DOHH2 (cell line): ENCODE measurements around the gene ZFAND2A.

ENCODE experiments used
- H3F3A ChIP-seq: fragments of 200-600 bp; sonication (generic), shearing (Covaris generic); 2 replicates; pipeline ENCODE4 v1.6.0; 2016; ENCODE audit warnings: antibody characterized with exemption, mild to moderate bottlenecking; ENCODE audit not compliant: control insufficient read depth, insufficient read depth
- H3K27ac ChIP-seq: fragments of 200-600 bp; sonication (generic); 2 replicates; pipeline ENCODE4 v1.5.1; 2014; ENCODE audit warnings: low read depth, mild to moderate bottlenecking, low read length, moderate library complexity
- H3K27me3 ChIP-seq: fragments of 200-600 bp; sonication (generic); 2 replicates; pipeline ENCODE4 v1.6.1; 2014; ENCODE audit warnings: mild to moderate bottlenecking, low read length, mixed read lengths; ENCODE audit not compliant: control insufficient read depth
- H3K36me3 ChIP-seq: fragments of 200-600 bp; sonication (generic); 2 replicates; pipeline ENCODE4 v1.6.1; 2014; ENCODE audit warnings: mild to moderate bottlenecking, low read length, moderate library complexity, mixed read lengths; ENCODE audit not compliant: control insufficient read depth
- H3K4me1 ChIP-seq: fragments of 200-600 bp; sonication (generic); 2 replicates; pipeline ENCODE4 v1.6.1; 2014; ENCODE audit warnings: mild to moderate bottlenecking, low read length, mixed read lengths; ENCODE audit not compliant: control insufficient read depth
- H3K4me2 ChIP-seq: fragments of 200-600 bp; sonication (generic); 2 replicates; pipeline ENCODE4 v1.6.0; 2014; ENCODE audit warnings: mild to moderate bottlenecking, low read length, moderate library complexity
- H3K4me3 ChIP-seq: fragments of 200-600 bp; sonication (generic); 2 replicates; pipeline ENCODE4 v1.5.1; 2014; ENCODE audit warnings: mild to moderate bottlenecking, low read length, mixed read lengths
- H3K79me2 ChIP-seq: fragments of 200-600 bp; sonication (generic); 2 replicates; pipeline ENCODE4 v1.6.1; 2014; ENCODE audit warnings: mild to moderate bottlenecking, low read length, mixed read lengths; ENCODE audit not compliant: control insufficient read depth
- H3K9me2 ChIP-seq: fragments of 200-600 bp; sonication (generic); replicated peaks from 2 replicates; pipeline ENCODE4 v1.6.1; 2014; ENCODE audit warnings: mild to moderate bottlenecking, low read length, mixed read lengths; ENCODE audit not compliant: control insufficient read depth
- H3K9me3 ChIP-seq: fragments of 200-600 bp; sonication (generic); 2 replicates; pipeline ENCODE4 v1.6.1; 2014; ENCODE audit warnings: antibody characterized with exemption, low read length, mixed read lengths; ENCODE audit not compliant: control insufficient read depth, insufficient read depth
- H4K20me1 ChIP-seq: fragments of 200-600 bp; sonication (generic); 2 replicates; pipeline ENCODE4 v1.6.0; 2014; ENCODE audit warnings: low read depth, mild to moderate bottlenecking, antibody characterized with exemption, low read length, moderate library complexity; ENCODE audit not compliant: control insufficient read depth, insufficient read depth
- EZH2phosphoT487 ChIP-seq: fragments of 200-600 bp; sonication (generic); IDR thresholded peaks from 2 replicates; pipeline ENCODE4 v1.6.1; 2017; ENCODE audit warnings: borderline replicate concordance, mild to moderate bottlenecking, antibody characterized with exemption, low read length, moderate library complexity, mixed read lengths
- TF ChIP-seq, protein P1 (sequence below): fragments of 200-600 bp; sonication (generic); IDR thresholded peaks from one replicate; pipeline ENCODE4 v1.5.1; 2014; ENCODE audit warnings: antibody characterized with exemption, mild to moderate bottlenecking, low read depth, low read length; ENCODE audit not compliant: poor library complexity, severe bottlenecking

Gene ZFAND2A

DNA sequence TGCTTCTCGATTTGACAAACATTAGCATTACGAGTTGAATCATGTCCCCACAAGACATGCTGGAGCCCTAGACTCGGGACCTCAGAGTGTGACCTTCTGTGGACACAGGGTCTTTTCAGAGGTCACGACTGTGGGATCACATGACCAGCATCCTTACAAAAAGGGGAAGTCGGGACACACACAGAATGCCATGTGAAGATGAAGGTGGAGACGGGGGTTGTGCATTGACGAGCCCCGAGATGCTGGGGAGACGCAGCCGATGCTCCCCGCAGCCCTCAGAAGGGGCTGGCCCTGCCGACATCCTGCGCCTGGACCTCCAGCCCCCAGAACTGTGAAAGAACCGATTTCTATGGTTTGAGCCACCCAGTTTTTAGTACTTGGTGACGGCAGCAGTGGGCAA is 7.5 kb downstream of the ZFAND2A start:
- H3K4me2 ChIP-seq: no peak overlapping the region
- peaks cover 3% of the 10 kb centered on the region for H4K20me1 ChIP-seq
- no peaks in the 10 kb centered on the region for H3K9me2 ChIP-seq
- peaks cover 14% of the 10 kb centered on the region for H3F3A ChIP-seq
- no peak overlapping the region for H3K27ac ChIP-seq
- no peaks in the 10 kb centered on the region for H3K27me3 ChIP-seq
- H3K9me3 ChIP-seq: no peaks in the 10 kb centered on the region
- no peak overlapping the region for H3K4me3 ChIP-seq
- H3K79me2 ChIP-seq: peaks cover 14% of the 10 kb centered on the region
- TF ChIP-seq EZH2phosphoT487: no peak
- TF ChIP-seq, protein P1, sequence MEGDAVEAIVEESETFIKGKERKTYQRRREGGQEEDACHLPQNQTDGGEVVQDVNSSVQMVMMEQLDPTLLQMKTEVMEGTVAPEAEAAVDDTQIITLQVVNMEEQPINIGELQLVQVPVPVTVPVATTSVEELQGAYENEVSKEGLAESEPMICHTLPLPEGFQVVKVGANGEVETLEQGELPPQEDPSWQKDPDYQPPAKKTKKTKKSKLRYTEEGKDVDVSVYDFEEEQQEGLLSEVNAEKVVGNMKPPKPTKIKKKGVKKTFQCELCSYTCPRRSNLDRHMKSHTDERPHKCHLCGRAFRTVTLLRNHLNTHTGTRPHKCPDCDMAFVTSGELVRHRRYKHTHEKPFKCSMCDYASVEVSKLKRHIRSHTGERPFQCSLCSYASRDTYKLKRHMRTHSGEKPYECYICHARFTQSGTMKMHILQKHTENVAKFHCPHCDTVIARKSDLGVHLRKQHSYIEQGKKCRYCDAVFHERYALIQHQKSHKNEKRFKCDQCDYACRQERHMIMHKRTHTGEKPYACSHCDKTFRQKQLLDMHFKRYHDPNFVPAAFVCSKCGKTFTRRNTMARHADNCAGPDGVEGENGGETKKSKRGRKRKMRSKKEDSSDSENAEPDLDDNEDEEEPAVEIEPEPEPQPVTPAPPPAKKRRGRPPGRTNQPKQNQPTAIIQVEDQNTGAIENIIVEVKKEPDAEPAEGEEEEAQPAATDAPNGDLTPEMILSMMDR: no peak
- peaks cover 23% of the 10 kb centered on the region for H3K4me1 ChIP-seq
- peaks cover 65% of the 10 kb centered on the region for H3K36me3 ChIP-seq

DNA sequence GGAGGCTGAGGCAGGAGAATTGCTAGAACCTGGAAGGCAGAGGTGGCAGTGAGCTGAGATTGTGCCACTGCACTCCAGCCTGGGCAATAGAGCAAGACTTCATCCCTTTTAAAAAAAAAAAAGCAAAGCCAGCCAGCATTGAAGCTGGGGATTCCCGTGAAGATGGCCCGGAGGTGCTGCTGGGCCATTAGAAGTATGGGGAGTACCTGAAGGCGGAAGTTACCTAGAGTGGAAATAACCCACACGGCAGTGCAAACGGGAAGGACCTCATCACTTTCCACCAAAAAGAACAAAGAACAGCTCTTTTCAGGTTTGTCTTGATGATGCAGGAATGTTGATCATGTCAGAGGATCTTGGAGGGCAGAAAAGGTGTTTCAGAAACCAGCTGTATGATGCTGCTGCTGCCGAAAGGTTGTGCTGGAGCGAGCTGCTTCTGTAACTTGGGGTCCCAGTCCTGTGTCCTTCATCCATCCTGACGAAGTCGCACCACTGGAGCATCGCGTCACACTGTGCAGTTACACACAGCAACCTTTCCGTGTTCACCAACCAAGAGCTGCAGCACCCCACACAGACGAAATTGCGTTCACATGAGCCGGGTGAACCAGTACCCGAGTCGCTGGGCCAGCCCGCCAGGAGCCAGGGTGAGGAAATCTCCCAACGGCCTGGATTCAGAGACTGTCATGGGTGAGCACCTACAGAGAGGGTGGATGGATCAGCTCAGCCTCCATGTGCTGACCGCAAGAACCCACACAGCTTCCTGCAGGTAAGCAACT is 8.2 kb downstream of the ZFAND2A start:
- TF ChIP-seq EZH2phosphoT487: no peak
- TF ChIP-seq, protein P1: no peak
- Histone ChIP-seq H3K9me2 (no peaks in the 10 kb centered on the region), H3K4me1 (peaks cover 23% of the 10 kb centered on the region), H3F3A (peaks cover 13% of the 10 kb centered on the region), H3K27me3 (no peaks in the 10 kb centered on the region), H3K9me3 (no peaks in the 10 kb centered on the region), H3K4me2 (no peak overlapping the region), H3K27ac (no peak overlapping the region), H3K36me3 (peaks cover 59% of the 10 kb centered on the region), H4K20me1 (peaks cover 3% of the 10 kb centered on the region), H3K79me2 (peaks cover 8% of the 10 kb centered on the region), H3K4me3 (no peak overlapping the region)

DNA sequence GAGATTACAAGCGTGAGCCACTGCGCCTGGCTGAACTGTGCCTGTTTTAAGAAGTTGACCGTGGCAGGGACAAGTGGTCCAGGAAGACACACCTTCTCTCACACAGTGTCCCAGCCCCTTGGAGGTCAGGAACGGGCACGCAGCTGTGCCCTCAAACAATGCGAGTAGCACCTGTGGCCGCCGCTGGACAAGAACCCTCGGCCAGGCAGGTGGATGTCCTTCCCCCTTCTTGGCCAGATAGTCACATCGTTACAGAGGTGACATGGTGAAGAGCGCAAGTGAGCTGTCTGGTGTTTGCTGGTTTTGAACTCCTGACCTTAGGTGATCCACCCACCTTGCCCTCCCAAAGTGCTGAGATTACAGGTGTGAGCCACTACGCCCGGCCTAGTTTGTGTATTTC is 8.8 kb downstream of the ZFAND2A start:
- Histone ChIP-seq H3K9me2 (no peaks in the 10 kb centered on the region), H4K20me1 (peaks cover 3% of the 10 kb centered on the region), H3K36me3 (peaks cover 54% of the 10 kb centered on the region), H3K4me1 (peaks cover 23% of the 10 kb centered on the region), H3K4me2 (no peak overlapping the region), H3K27me3 (no peaks in the 10 kb centered on the region), H3K27ac (no peak overlapping the region), H3K4me3 (no peak overlapping the region), H3F3A (peaks cover 13% of the 10 kb centered on the region), H3K79me2 (peaks cover 4% of the 10 kb centered on the region; the same call in 1 of the 2 replicates), H3K9me3 (no peaks in the 10 kb centered on the region)
- no peak for TF ChIP-seq EZH2phosphoT487
- TF ChIP-seq, protein P1: no peak
